ENCODE data around the gene KLF7. TPM values are rescaled to one million over a fixed set of nuclear protein-coding genes. Genes with fewer than 3 reads are reported as not detected.

KLF7 gene
- total and polyA plus RNA-seq, 2 donors = 15.1 to 30.3 TPM

- Histone ChIP-seq H3K36me3 (ENCODE audit: insufficient read depth) (no peaks in the 10 kb centered on the region), H3K4me1 (ENCODE audit: insufficient read depth) (no peaks in the 10 kb centered on the region), H3K4me3 (ENCODE audit: low read depth, low read length) (no peak overlapping the region), H3K27ac (ENCODE audit: low read depth) (no peak overlapping the region)
- 90% methylated on average over 6 of the region's 6 CpGs for WGBS
- DNase-seq (ENCODE audit: extremely low spot score) = no peak
These were observed 87.5 kb downstream of the KLF7 start for GRCh38 chr2:207078186-207078798.

GRCh38 chr2:207077266-207077665 lies 88.5 kb downstream of the KLF7 start:
- no peaks in the 10 kb centered on the region for H3K4me1 ChIP-seq (ENCODE audit: insufficient read depth)
- no peak overlapping the region for H3K4me3 ChIP-seq (ENCODE audit: low read depth, low read length)
- H3K36me3 ChIP-seq (ENCODE audit: insufficient read depth) = no peaks in the 10 kb centered on the region
- no peak overlapping the region for H3K27ac ChIP-seq (ENCODE audit: low read depth)
- DNase-seq (ENCODE audit: extremely low spot score) = no peak
- 84% methylated on average over 2 of the region's 2 CpGs for WGBS

GRCh38 chr2:207075456-207075855 lies 90.3 kb downstream of the KLF7 start:
- Histone ChIP-seq H3K27ac (ENCODE audit: low read depth) (no peak overlapping the region), H3K4me3 (ENCODE audit: low read depth, low read length) (no peak overlapping the region), H3K36me3 (ENCODE audit: insufficient read depth) (no peaks in the 10 kb centered on the region), H3K4me1 (ENCODE audit: insufficient read depth) (no peaks in the 10 kb centered on the region)
- DNase-seq (ENCODE audit: extremely low spot score) = no peak
- 90% methylated on average over 6 of the region's 6 CpGs for WGBS

- no peak overlapping the region for H3K27ac ChIP-seq (ENCODE audit: low read depth)
- H3K4me3 ChIP-seq (ENCODE audit: low read depth, low read length) = no peak overlapping the region
- H3K36me3 ChIP-seq (ENCODE audit: insufficient read depth) = no peaks in the 10 kb centered on the region
- DNase-seq (ENCODE audit: extremely low spot score) = no peak
- no peaks in the 10 kb centered on the region for H3K4me1 ChIP-seq (ENCODE audit: insufficient read depth)
- WGBS = 19% methylated on average over 12 of the region's 12 CpGs
These were observed 91.7 kb downstream of the KLF7 start for GRCh38 chr2:207073801-207074678.

- DNase-seq (ENCODE audit: extremely low spot score) = no peak
- Histone ChIP-seq H3K36me3 (ENCODE audit: insufficient read depth) (no peaks in the 10 kb centered on the region), H3K4me1 (ENCODE audit: insufficient read depth) (no peaks in the 10 kb centered on the region), H3K4me3 (ENCODE audit: low read depth, low read length) (no peak overlapping the region), H3K27ac (ENCODE audit: low read depth) (no peak overlapping the region)
These were observed 92.3 kb downstream of the KLF7 start for GRCh38 chr2:207073412-207073800.

GRCh38 chr2:207072571-207072970 lies 93.2 kb downstream of the KLF7 start:
- no peak for DNase-seq (ENCODE audit: extremely low spot score)
- WGBS = 87% methylated on average over 1 of the region's 1 CpG
- H3K4me1 ChIP-seq (ENCODE audit: insufficient read depth) = no peaks in the 10 kb centered on the region

GRCh38 chr2:207071820-207072219 lies 93.9 kb downstream of the KLF7 start:
- Histone ChIP-seq H3K36me3 (ENCODE audit: insufficient read depth) (no peaks in the 10 kb centered on the region), H3K4me1 (ENCODE audit: insufficient read depth) (no peaks in the 10 kb centered on the region), H3K4me3 (ENCODE audit: low read depth, low read length) (no peak overlapping the region), H3K27ac (ENCODE audit: low read depth) (no peak overlapping the region)
- WGBS = 87% methylated on average over 4 of the region's 4 CpGs
- DNase-seq (ENCODE audit: extremely low spot score) = no peak

More at GRCh38 chr2:207072571-207072970, 93.2 kb downstream of the KLF7 start:
- Histone ChIP-seq H3K27ac (ENCODE audit: low read depth) (no peak overlapping the region), H3K4me3 (ENCODE audit: low read depth, low read length) (no peak overlapping the region), H3K36me3 (ENCODE audit: insufficient read depth) (no peaks in the 10 kb centered on the region)

- no peak for DNase-seq (ENCODE audit: extremely low spot score)
- H3K27ac ChIP-seq (ENCODE audit: low read depth) = no peak overlapping the region
- H3K36me3 ChIP-seq (ENCODE audit: insufficient read depth) = no peaks in the 10 kb centered on the region
- WGBS = 35% methylated on average over 5 of the region's 5 CpGs
- H3K4me3 ChIP-seq (ENCODE audit: low read depth, low read length) = no peak overlapping the region
- no peaks in the 10 kb centered on the region for H3K4me1 ChIP-seq (ENCODE audit: insufficient read depth)
These were observed 98.3 kb downstream of the KLF7 start for GRCh38 chr2:207067473-207067872.

- Histone ChIP-seq H3K4me1 (ENCODE audit: insufficient read depth) (no peaks in the 10 kb centered on the region), H3K4me3 (ENCODE audit: low read depth, low read length) (no peak overlapping the region), H3K36me3 (ENCODE audit: insufficient read depth) (no peaks in the 10 kb centered on the region), H3K27ac (ENCODE audit: low read depth) (no peak overlapping the region)
- 49% methylated on average over 3 of the region's 3 CpGs for WGBS
- no peak for DNase-seq (ENCODE audit: extremely low spot score)
These were observed 98.8 kb downstream of the KLF7 start for GRCh38 chr2:207066791-207067460.

- no peak overlapping the region for H3K27ac ChIP-seq (ENCODE audit: low read depth)
- H3K36me3 ChIP-seq (ENCODE audit: insufficient read depth) = no peaks in the 10 kb centered on the region
- no peaks in the 10 kb centered on the region for H3K4me1 ChIP-seq (ENCODE audit: insufficient read depth)
- DNase-seq (ENCODE audit: extremely low spot score) = no peak
- 67% methylated on average over 2 of the region's 2 CpGs for WGBS
- no peak overlapping the region for H3K4me3 ChIP-seq (ENCODE audit: low read depth, low read length)
These were observed 99.6 kb downstream of the KLF7 start for GRCh38 chr2:207066166-207066565.

GRCh38 chr2:207064128-207064690 lies 101.5 kb downstream of the KLF7 start:
- WGBS = 84% methylated on average over 11 of the region's 11 CpGs
- no peak overlapping the region for H3K4me3 ChIP-seq (ENCODE audit: low read depth, low read length)

GRCh38 chr2:207061181-207061580 lies 104.6 kb downstream of the KLF7 start:
- H3K36me3 ChIP-seq (ENCODE audit: insufficient read depth) = no peaks in the 10 kb centered on the region
- no peaks in the 10 kb centered on the region for H3K4me1 ChIP-seq (ENCODE audit: insufficient read depth)
- 74% methylated on average over 1 of the region's 1 CpG for WGBS
- no peak overlapping the region for H3K4me3 ChIP-seq (ENCODE audit: low read depth, low read length)
- no peak overlapping the region for H3K27ac ChIP-seq (ENCODE audit: low read depth)
- no peak for DNase-seq (ENCODE audit: extremely low spot score)

More at GRCh38 chr2:207064128-207064690, 101.5 kb downstream of the KLF7 start:
- DNase-seq (ENCODE audit: extremely low spot score) = no peak
- Histone ChIP-seq H3K27ac (ENCODE audit: low read depth) (no peak overlapping the region), H3K4me1 (ENCODE audit: insufficient read depth) (no peaks in the 10 kb centered on the region), H3K36me3 (ENCODE audit: insufficient read depth) (no peaks in the 10 kb centered on the region)

GRCh38 chr2:207055257-207055656 lies 110.5 kb downstream of the KLF7 start:
- WGBS = 68% methylated on average over 6 of the region's 6 CpGs
- H3K36me3 ChIP-seq (ENCODE audit: insufficient read depth) = no peaks in the 10 kb centered on the region
- H3K4me1 ChIP-seq (ENCODE audit: insufficient read depth) = no peaks in the 10 kb centered on the region
- no peak overlapping the region for H3K27ac ChIP-seq (ENCODE audit: low read depth)
- DNase-seq (ENCODE audit: extremely low spot score) = no peak
- H3K4me3 ChIP-seq (ENCODE audit: low read depth, low read length) = no peak overlapping the region
